Lower leg skin (tissue), 3 donors: ENCODE data around the gene STAT4.

ENCODE experiments used
- CTCF ChIP-seq, 3 donors: fragments of 450-650 bp; IDR thresholded peaks; one replicate each; pipeline ENCODE4 v1.5.1; 2016; ENCODE audit warnings: antibody characterized with exemption in 3 of 3, mild to moderate bottlenecking in 3 of 3, moderate library complexity in 2 of 3
- POLR2A ChIP-seq, 2 donors: fragments of 450-650 bp; IDR thresholded peaks; one replicate each; pipeline ENCODE4 v1.6.1; 2016 to 2017; ENCODE audit warnings: antibody characterized with exemption in 2 of 2, mild to moderate bottlenecking in 1 of 2, moderate library complexity in 1 of 2

GRCh38 chr2:191065785-191066184 lies 85.0 kb downstream of the STAT4 start:
- no peak for TF ChIP-seq CTCF (IDR thresholded peaks at IDR 0.05)
- TF ChIP-seq POLR2A (IDR thresholded peaks at IDR 0.05), result no peak
